ENCODE data around the gene NCOA1.
"Not testable (repeated sequence)": the region's sequence is repeated elsewhere in the genome, so short reads cannot be mapped to it uniquely, and the experiment has no call there.

Gene NCOA1

DNA sequence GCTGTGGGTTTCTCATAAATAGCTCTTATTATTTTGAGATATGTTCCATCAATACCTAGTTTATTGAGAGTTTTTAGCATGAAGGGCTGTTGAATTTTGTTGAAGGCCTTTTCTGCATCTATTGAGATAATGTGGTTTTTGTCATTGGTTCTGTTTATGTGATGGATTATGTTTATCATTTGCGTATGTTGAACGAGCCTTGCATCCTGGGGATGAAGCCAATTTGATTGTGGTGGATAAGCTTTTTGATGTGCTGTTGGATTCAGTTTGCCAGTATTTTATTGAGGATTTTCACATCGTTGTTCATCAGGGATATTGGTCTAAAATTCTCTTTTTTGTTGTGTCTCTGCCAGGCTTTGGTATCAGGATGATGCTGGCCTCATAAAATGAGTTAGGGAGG is 42.5 kb downstream of the NCOA1 start:
- not testable (repeated sequence) for DNase-seq (ENCODE audit: low read depth in 2 of 2)

GRCh38 chr2:24538720-24539119 is 47.7 kb downstream of the NCOA1 start:
- no peak for DNase-seq (ENCODE audit: low read depth in 2 of 2)

GRCh38 chr2:24539258-24539657 is 48.2 kb downstream of the NCOA1 start:
- DNase-seq (ENCODE audit: low read depth in 2 of 2), result no peak

DNA sequence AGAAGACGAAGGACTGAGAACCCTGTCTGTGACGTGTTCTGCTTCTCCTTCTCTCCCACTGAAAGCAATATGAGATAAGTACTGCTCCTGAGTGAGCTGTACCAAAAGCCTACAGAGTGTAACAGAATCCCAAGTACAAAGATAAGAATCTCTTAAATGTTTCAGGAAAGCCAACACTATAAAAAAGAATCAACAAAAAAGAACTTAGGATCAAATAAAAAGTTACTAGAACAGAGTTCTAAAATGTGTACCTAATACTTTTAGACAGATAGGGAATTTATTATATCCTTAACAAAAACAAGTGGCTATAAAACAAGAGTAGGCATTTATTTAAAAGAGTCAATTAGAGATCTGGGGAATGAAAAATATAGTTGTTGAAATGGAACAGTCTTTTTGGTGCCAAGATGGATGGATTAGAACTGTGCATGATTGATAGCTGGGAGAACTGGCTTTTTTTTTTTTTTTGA is 49.0 kb downstream of the NCOA1 start:
- no peak for DNase-seq (ENCODE audit: low read depth in 2 of 2)

- DNase-seq (ENCODE audit: low read depth in 2 of 2), result no peak
Observed at GRCh38 chr2:24541621-24542020, 50.6 kb downstream of the NCOA1 start.

GRCh38 chr2:24542269-24542872 is 51.3 kb downstream of the NCOA1 start:
- DNase-seq (ENCODE audit: low read depth in 2 of 2), result no peak

GRCh38 chr2:24543252-24543651 is 52.2 kb downstream of the NCOA1 start:
- DNase-seq (ENCODE audit: low read depth in 2 of 2), result no peak

DNA sequence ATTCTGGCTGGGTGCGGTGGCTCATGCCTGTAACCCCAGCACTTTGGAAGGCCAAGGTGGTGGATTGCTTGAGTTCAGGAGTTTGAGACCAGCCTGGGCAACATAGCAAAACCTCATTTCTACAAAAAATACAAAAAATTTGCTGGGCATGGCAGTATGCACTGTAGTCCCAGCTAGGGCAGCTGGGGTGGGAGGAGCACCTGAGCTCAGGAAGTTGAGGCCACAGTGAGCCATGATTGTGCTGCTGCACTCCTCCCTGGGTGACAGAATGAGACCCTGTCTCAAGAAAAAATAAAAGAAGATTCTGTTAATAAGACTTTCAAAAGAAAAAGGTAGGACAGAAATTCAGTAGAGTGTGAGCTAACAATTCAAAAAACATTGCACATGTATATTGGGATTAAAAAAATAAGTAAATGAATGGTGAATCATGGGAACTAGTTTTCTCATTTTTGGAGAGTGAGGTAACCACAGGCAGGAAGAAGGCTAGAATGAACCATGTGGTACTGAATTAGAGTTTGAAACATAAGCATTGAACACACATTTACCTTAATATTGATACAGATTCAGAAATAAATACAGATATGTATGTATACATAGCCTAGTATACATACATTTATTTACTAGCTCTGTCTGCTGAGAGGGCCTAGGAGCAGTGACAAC is 53.5 kb downstream of the NCOA1 start:
- DNase-seq (ENCODE audit: low read depth in 2 of 2), result no peak

- DNase-seq (ENCODE audit: low read depth in 2 of 2), result no peak
Observed at GRCh38 chr2:24546669-24547068, 55.6 kb downstream of the NCOA1 start.

DNA sequence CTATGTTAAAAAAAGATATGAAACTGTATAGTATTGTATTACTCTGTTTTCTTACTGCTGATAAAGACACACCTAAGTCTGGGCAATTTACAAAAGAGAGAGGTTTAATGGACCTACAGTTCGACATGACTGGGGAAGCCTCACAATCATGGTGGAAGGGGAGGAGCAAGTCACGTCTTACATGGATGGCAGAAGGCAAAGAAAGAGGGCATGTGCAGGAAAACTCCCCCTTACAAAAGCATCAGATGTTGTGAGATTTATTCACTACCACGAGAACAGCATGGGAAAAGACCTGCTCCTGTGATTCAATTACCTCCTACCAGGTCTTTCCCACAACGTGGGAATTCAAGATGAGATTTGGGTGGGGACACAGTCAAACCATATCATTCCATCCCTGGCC is 57.0 kb downstream of the NCOA1 start:
- no peak for DNase-seq (ENCODE audit: low read depth in 2 of 2)

DNA sequence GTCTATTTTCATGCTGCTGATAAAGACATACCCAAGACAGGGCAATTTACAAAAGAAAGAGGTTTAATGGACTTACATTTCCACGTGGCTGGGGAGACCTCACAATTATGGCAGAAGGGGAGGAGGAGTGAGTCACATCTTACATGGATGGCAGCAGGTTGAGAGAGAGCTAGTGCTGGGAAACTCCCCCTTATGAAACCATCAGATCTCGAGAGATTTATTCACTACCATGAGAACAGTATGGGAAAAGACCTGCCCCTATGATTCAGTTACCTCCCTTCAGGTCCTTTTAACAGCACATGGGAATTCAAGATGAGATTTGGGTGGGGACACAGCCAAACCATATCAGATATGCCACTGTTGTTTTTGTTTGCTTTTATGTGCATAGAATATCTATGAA is 59.2 kb downstream of the NCOA1 start:
- DNase-seq (ENCODE audit: low read depth in 2 of 2), result not testable (repeated sequence)

DNA sequence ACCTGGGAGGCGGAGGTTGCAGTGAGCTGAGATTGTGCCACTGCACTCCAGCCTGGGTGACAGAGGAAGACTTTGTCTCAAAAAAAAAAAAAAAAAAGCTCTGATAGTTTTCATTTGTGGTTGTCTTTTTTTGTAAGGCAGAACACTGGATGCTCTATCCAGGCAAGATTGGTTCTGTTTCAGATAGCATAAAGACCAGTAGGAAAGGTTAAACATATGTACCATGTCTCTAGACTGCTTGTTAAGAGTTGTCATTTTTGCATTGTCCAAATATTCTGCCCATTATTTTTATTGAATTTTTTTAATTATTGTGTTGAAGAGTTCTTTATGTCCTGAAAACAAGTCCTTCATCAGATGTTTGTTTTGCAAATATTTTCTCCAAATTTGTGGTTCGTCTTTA is 60.0 kb downstream of the NCOA1 start:
- no peak for DNase-seq (ENCODE audit: low read depth in 2 of 2)

DNA sequence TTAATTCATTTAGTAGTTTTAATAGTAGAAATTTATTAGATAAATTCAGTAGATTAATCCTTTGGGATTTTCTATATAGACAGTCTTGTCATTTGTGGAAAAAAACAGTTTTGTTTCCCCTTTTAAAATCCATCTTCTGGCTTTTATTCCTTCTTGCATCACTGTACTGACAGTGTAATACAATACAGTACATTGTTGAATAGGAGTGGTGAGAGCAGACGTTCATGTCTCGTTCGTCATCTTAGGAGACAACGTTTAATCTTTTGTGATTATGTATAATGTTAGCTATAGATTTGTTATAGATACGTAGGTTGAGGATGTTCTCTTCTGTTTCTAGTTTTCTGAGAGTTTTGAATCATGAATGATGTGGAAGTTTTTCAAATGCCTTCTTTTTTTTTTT is 61.8 kb downstream of the NCOA1 start:
- no peak for DNase-seq (ENCODE audit: low read depth in 2 of 2)

DNA sequence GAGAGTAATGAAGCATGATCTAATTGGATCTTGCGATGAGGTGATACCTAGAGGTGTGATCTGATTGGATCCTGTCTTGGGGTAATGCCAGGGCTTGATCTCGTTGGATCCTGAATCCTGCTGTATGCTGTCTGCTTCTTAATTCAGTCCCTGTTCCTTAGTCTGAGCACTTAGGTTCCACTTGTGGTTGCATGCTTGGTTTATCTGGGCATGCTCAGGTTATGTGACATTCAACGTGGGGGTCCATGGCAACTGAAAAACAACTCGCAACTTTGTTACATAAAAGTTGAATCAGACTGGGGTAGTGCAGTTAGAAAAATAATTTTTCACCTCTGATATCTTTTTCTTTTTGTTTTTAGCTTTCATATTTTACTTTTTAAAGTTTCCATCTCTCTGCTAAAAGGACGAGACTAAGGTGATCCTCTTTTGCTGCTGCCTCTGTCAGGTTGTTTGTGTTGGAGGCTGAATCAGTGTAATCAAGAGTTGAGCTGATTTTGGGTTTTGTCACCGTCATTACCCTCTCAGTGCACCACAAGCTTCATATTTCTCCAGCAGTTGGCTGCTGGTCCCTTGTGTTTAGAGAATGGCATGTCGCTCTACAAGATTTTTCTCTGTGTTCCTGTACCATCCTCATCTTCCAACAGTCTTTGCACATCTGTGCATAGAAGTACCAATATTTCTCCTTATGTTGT is 67.9 kb downstream of the NCOA1 start:
- no peak for DNase-seq (ENCODE audit: low read depth in 2 of 2)

- DNase-seq (ENCODE audit: low read depth in 2 of 2), result no peak
Observed at GRCh38 chr2:24559473-24560113, 68.5 kb downstream of the NCOA1 start.

DNA sequence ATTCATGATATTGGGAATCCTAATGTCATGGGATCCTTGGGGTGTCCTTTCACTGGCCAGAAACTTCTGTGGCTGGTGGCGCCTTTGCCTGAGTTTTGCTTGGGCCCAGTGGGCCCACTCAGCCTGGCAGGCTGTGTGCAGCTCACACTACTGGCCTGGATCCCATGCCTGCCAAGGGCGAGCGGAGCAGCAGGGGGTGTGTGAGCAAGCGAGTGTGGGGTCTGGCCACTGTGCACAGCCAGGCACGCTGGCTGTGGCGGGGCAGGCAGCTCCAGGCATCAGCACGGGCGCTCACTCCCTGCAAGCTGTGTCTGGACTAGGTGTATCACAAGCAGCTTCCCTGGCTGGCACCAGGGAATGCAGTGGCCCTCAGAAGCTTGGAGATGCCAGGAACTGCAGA is 74.5 kb downstream of the NCOA1 start:
- no peak for DNase-seq (ENCODE audit: low read depth in 2 of 2)

DNA sequence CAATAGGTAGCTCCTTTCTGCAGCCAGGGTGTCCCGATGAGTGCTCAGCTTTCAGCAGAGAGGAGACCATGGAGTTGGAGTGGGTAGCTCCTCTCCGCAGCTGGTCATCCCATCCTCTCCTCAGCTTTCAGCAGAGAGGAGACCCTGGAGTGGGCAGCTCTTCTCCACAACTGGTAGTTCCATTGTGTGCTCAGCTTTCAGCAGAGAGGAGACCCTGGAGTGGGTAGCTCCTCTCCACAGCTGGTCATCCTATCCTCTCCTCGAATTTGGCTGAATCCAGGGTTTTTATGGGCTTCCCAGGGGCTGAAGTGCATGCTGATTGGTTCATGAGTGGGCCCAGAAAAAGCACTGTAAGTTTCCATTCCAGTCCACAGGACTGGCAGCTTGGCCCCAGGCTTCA is 75.2 kb downstream of the NCOA1 start:
- DNase-seq (ENCODE audit: low read depth in 2 of 2), result no peak

DNA sequence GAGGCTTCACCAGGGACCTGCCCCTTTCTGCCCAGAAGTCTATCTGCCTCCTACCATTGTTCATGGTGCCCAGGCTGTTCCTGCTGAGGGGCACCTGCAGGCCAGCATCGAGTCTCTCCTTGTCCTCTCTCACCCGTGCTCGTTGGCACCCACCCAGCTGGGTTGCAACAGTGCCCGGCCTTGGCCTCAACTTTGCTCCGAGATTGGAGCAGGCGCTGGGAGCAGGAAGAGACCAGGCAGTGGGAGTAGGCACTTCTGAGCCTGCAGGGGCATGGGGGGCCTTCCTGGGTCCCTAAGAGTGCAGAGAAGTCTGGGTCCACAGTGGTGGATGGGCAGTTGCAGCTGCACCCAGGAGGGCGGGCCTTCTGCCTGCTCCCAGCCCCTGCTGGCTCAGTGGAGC is 75.6 kb downstream of the NCOA1 start:
- DNase-seq (ENCODE audit: low read depth in 2 of 2), result no peak

DNA sequence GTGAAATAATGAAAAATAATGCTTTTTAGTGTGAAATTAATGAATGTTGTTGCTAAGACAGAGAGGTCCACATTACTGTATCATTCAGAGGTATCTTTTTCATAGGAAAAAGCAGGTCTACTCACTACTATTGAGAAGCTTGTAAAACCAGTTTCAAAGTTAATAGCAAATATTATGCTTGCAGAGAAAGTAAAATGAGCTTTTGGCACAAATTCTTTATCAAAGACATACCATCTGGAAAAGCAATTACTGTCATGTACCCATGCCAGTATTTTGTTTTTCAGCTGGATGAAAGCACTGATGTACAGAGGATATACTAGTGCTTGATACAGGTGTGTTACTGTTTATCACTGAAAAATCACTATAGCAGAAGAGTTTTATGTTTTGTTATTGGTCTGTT is 77.5 kb downstream of the NCOA1 start:
- DNase-seq (ENCODE audit: low read depth in 2 of 2), result no peak

- DNase-seq (ENCODE audit: low read depth in 2 of 2), result not testable (repeated sequence)
Observed at GRCh38 chr2:24569565-24569964, 78.5 kb downstream of the NCOA1 start.

GRCh38 chr2:24570225-24570624 is 79.2 kb downstream of the NCOA1 start:
- DNase-seq (ENCODE audit: low read depth in 2 of 2), result no peak

DNA sequence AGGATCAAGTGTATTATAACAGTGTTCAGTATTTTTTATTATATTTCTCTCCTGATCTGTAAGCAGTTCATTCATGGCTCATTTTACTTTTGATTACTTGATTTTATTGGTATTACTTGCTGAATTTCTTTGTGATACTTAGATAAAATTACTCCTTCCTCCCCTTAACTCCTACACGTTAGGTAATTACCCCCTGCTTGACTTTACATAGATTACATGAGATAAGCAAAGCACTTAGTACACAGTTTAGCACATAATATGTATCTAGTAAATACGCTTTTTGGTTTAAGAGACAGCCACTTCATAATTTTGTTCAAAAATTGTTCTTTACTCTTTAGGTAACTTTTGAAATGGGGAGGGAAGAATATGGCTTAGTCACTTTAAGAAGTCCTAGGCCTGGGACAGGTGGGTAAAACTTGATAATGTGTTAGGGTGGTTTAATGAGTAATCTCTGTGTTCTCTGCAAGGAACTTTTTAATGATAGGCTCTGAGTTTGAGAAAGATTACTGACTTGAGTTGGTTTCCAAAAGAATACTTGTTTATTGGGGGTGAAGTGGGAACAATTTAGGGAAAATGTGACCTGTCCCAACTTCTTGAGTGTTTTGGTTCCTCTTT is 80.9 kb downstream of the NCOA1 start:
- DNase-seq (ENCODE audit: low read depth in 2 of 2), result no peak

Data from stimulated activated CD4-positive, alpha-beta T cell treated with anti-CD3 and anti-CD28 coated beads, Interleukin-1b, Interleukin-23, amount 100 ng/mL, for 4 hours (primary cell).